HPDE6-E6E7 (cell line): Measurements from ENCODE around the gene UFD1.

ENCODE experiments used
- DNase-seq: peaks from one replicate; pipeline ENCODE4 v3.0.0; 2011; ENCODE audit warnings: missing footprints; ENCODE audit errors: extremely low spot score

Gene UFD1

GRCh38 chr22:19496324-19496630 is 17.3 kb upstream of the UFD1 start:
- DNase-seq: no peak

- no peak for DNase-seq
These were observed 16.8 kb upstream of the UFD1 start for GRCh38 chr22:19495562-19496323.

GRCh38 chr22:19494676-19495173 is 15.7 kb upstream of the UFD1 start:
- DNase-seq: no peak

- DNase-seq: no peak
These were observed 15.1 kb upstream of the UFD1 start for GRCh38 chr22:19494001-19494560.

GRCh38 chr22:19492504-19493174 is 13.6 kb upstream of the UFD1 start:
- DNase-seq: no peak

GRCh38 chr22:19490628-19491230 is 11.7 kb upstream of the UFD1 start:
- no peak for DNase-seq

- no peak for DNase-seq
These were observed 10.2 kb upstream of the UFD1 start for GRCh38 chr22:19488884-19489843.

- no peak for DNase-seq
These were observed 9.3 kb upstream of the UFD1 start for GRCh38 chr22:19488285-19488684.

- no peak for DNase-seq
These were observed 4.7 kb upstream of the UFD1 start for GRCh38 chr22:19483481-19484244.

GRCh38 chr22:19482297-19482696 is 3.3 kb upstream of the UFD1 start:
- DNase-seq: no peak

GRCh38 chr22:19480789-19481188 is 1.8 kb upstream of the UFD1 start:
- no peak for DNase-seq

GRCh38 chr22:19480173-19480568 is 1.2 kb upstream of the UFD1 start:
- no peak for DNase-seq

GRCh38 chr22:19479355-19480172 is 571 bp upstream of the UFD1 start, which contains the start of gene CDC45:
CDC45 (plus strand) TSS chr22:19479920; CDS start chr22:19479969, 49 bp downstream.
- DNase-seq: peak; percentile 95

- no peak for DNase-seq
These were observed 720 bp downstream of the UFD1 start for GRCh38 chr22:19478045-19478900.

- DNase-seq: no peak
These were observed 1.5 kb downstream of the UFD1 start for GRCh38 chr22:19477321-19478044.

- DNase-seq: no peak
These were observed 3.0 kb downstream of the UFD1 start for GRCh38 chr22:19476023-19476422.

GRCh38 chr22:19473578-19473977 is 5.4 kb downstream of the UFD1 start:
- DNase-seq: no peak

GRCh38 chr22:19472233-19472632 is 6.8 kb downstream of the UFD1 start:
- DNase-seq: no peak
